WI38 (cell line): ENCODE results near the gene NRSN2.

Experiments used
- H3K4me3 ChIP-seq: 2 replicates; pipeline ENCODE4 v1.5.1; 2011; ENCODE audit warnings: low read depth, mild to moderate bottlenecking, control low read depth, low read length
- CTCF ChIP-seq: IDR thresholded peaks from 2 replicates; pipeline ENCODE4 v1.5.1; 2012; ENCODE audit warnings: low read depth, mild to moderate bottlenecking, control low read depth, low read length

Gene NRSN2

DNA sequence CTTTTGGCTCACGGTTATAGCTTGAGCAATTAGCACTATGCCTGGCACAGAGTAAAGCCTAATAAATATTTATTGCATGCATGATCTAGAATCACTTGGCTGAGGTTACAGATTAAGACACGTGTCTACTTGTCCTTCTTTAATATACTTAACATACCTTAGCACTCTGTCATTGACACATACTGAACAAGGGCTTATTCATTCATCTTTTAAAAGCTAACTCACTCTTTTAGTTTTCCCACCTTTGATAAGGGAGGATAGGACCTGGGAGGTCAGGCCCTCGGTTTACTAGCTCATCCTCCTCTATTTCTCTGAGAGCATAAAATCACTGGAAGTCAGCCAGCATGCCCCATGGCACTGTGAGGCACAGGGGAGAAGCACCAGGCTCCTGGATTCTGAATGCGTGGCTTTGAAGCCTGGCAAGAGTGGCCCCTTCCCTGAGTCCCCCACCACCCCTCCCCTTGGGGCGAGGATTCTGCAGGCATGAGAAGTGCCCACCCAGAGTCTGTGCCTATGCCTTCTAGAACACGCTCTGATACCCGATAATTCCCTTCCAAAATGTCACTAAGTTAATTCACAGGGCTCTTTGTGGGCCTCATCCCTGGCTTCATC lies 38.4 kb upstream of the NRSN2 start:
- no peak for TF ChIP-seq CTCF
- no peak overlapping the region for H3K4me3 ChIP-seq

DNA sequence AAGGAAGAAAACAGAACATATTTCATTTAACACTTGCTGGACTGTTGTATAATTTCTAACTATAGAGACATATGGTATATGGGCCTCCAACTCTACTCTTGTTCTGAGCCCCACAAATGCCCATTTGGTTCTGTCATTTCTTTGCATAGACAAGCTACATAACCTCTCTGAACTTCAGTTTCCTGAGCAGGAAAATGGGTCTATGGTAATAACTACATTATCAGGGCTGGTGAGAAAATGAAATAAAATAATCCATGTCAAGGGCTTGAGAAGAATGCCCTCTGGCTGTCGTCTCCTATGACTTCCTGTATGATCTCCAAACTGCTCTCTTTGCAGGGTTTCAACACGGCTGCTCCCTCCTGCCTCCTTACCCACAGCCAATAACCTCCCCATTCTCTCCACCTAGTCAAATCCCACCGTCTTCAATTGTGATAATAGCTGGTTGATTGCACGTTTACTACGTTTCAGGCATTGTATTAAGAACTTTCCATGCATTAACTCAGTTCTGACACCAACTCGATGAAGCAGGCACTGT lies 37.5 kb upstream of the NRSN2 start:
- no peak for TF ChIP-seq CTCF
- peak overlapping the region; percentile 61 for H3K4me3 ChIP-seq

DNA sequence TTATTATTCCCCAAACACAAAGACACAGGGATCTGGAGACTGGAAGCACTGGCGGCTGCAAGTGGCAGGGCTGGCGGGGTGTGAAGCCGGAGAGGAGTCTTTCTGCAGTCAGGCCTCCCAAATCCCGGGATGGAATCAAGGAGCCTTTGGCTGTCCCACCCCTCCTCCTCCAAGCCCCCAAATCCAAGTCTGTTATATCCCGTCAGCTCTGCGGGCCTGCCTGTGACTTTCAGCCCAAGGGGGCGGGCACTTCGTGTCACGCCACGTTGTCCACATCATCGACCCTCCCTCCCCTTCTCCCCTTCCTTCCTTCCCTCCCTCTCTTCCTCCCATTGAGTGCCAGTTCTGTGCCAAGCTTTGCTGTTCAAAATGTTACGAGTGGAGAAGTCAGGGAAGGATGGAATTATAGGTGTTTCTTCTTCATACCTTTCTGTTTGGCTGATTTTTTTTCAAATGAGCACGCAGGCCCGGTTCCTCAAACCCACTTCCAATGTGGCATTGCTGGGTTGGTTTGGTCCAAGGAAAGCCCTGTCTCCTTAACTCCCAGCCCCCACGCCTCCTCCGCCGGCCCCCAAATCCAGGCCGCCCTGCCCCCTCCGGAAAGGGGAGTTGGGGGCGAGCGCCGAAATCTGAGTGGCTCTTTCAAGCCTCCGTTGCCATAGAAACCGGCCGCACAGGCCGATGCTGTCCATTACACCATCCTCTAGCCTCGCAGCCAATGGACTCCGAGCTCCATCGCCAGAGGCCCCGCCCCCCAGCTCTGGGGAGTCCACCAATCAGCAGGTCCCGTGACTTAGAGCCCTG lies 36.9 kb upstream of the NRSN2 start:
- no peak for TF ChIP-seq CTCF
- H3K4me3 ChIP-seq: peak overlapping the region; percentile 61

DNA sequence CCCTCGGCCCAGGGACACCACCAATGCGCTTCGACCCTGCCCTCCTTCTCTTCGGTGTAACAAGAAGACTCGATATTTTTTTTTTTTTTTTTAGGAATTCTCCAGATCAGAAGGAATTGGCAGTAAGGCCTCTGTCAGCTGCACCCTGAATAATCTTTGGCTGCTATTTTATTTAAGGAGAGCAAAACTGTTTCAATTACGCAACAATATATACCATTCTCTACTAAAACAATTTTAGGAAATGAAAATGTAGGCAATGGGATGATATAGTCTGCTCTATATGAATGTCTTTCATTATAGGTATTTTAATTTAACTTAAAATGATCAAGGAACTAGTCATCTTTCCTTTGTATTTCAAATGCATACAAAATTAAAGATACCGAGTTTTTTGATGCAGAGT lies 36.3 kb upstream of the NRSN2 start:
- no peak for TF ChIP-seq CTCF
- H3K4me3 ChIP-seq: no peak overlapping the region

GRCh38 chr20:311609-312008 lies 35.3 kb upstream of the NRSN2 start:
- no peak for TF ChIP-seq CTCF
- H3K4me3 ChIP-seq: no peak overlapping the region

DNA sequence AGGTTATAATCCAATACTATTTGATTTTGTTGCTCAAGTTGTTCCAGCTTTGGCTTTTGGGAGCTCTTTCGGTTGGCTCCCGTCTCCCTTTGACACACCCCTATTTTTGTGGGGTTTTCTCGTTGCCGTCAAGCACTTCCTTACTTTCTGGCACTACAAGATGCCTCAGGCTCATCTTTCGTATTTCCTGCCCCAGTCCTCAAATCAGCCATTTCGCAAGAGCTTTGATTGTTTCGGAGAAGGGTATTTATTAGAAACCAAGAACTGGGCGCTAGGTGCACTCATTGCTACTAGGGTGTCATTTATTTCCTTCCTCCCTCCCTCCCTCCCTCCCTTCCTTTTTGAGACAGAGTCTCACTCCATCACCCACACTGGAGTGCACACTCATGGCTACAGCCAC lies 34.8 kb upstream of the NRSN2 start:
- no peak for TF ChIP-seq CTCF

DNA sequence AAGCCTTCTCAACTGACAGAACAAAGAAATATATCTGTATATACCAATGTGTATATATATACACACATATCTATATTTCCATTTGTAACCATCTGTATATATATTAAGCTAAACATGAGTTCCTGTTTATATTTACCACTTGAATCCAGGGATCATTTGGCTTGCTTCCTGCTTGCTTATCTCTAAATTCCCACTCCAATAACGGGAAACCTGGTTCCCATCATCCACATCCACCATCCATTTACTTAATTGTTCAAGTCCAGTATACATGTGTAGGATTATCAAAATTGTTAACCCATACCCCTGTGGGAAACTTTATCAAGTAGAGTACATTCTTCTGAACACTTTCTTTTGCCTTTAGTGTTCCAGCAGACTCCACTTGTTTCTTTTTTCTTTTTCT lies 34.0 kb upstream of the NRSN2 start:
- no peak overlapping the region for H3K4me3 ChIP-seq
- TF ChIP-seq CTCF: no peak

More for the DNA sequence above, 34.8 kb upstream of the NRSN2 start:
- no peak overlapping the region for H3K4me3 ChIP-seq
